GM12892 (cell line): ENCODE results near the gene RPS15.

Source experiments
- POLR2A ChIP-seq: IDR thresholded peaks from 2 replicates; pipeline ENCODE4 v1.6.1; 2011; ENCODE audit warnings: low read depth, low read length, control low read depth
- POLR2AphosphoS5 ChIP-seq: IDR thresholded peaks from 2 replicates; pipeline ENCODE4 v1.6.1; 2011; ENCODE audit warnings: low read depth, low read length, control low read depth

GRCh38 chr19:1449467-1450442, 11.6 kb downstream of the RPS15 start, which contains the start of gene APC2:
- TF ChIP-seq POLR2AphosphoS5 (no peak), POLR2A (no peak)
